Measurements from ENCODE around the gene LAMC2. TPM values are rescaled to one million over a fixed set of nuclear protein-coding genes. Genes with fewer than 3 reads are reported as not detected.

The LAMC2 gene
- total and polyA plus RNA-seq, 7 experiments from 2014 or later, result 0.51 TPM; not detected in 6

Other genes with a start within 250 kb of the LAMC2 start
- gene SHCBP1L, start 233.1 kb upstream of the LAMC2 start, total RNA-seq, result not detected
- not detected for gene SHCBP1L, start 233.1 kb upstream of the LAMC2 start, polyA plus RNA-seq
- gene LAMC1, start 162.8 kb upstream of the LAMC2 start, total RNA-seq, result 1 to 10 TPM in 1 of 5 experiments, under 1 TPM in 4; 0.02 to 1.3 (median 0.24) TPM
- gene LAMC1, start 162.8 kb upstream of the LAMC2 start, polyA plus RNA-seq, result not detected
- under 1 TPM in 2 of 5 experiments, not detected in 3; 0.07 to 0.24 TPM for gene NMNAT2, start 232.1 kb downstream of the LAMC2 start, total RNA-seq
- not detected for gene NMNAT2, start 232.1 kb downstream of the LAMC2 start, polyA plus RNA-seq

All from naive thymus-derived CD4-positive, alpha-beta T cell (primary cell).